ENCODE measurements around the gene ADGRL1.

The ADGRL1 gene

GRCh38 chr19:14122924-14123323 lies 83.0 kb downstream of the ADGRL1 start:
- no peaks in the 10 kb centered on the region for H3K9me3 ChIP-seq (ENCODE audit: control insufficient read depth in 5 of 5, low read length in 5 of 5)

GRCh38 chr19:14120497-14120780 lies 85.5 kb downstream of the ADGRL1 start:
- H3K36me3 ChIP-seq (ENCODE audit: control insufficient read depth in 5 of 5, insufficient read depth in 5 of 5, low read length in 5 of 5) = no peaks in the 10 kb centered on the region
- H3K9me3 ChIP-seq (ENCODE audit: control insufficient read depth in 5 of 5, low read length in 5 of 5) = no peaks in the 10 kb centered on the region
- H3K9ac ChIP-seq (ENCODE audit: low read length in 5 of 5) = peak overlapping the region in 2 of 5 donors; percentile 37 to 91
- peak overlapping the region; percentile 99 for H3K27ac ChIP-seq (ENCODE audit: low read depth, low read length)
- no peak overlapping the region for H3K4me3 ChIP-seq (ENCODE audit: low read depth in 1 of 5, low read length in 5 of 5)
- no peaks in the 10 kb centered on the region for H3K27me3 ChIP-seq (ENCODE audit: control insufficient read depth in 5 of 5, insufficient read depth in 4 of 5, low read length in 5 of 5)
- H3K4me1 ChIP-seq (ENCODE audit: control insufficient read depth in 5 of 5, insufficient read depth in 5 of 5, low read length in 5 of 5) = peaks cover 18 to 47% (median 41%) of the 10 kb centered on the region in 5 donors

More at GRCh38 chr19:14122924-14123323, 83.0 kb downstream of the ADGRL1 start:
- no peak overlapping the region for H3K4me3 ChIP-seq (ENCODE audit: low read depth in 1 of 5, low read length in 5 of 5)
- H3K36me3 ChIP-seq (ENCODE audit: control insufficient read depth in 5 of 5, insufficient read depth in 5 of 5, low read length in 5 of 5) = no peaks in the 10 kb centered on the region
- H3K4me1 ChIP-seq (ENCODE audit: control insufficient read depth in 5 of 5, insufficient read depth in 5 of 5, low read length in 5 of 5) = peaks cover 15 to 43% (median 38%) of the 10 kb centered on the region in 5 donors
- no peak overlapping the region for H3K9ac ChIP-seq (ENCODE audit: low read length in 5 of 5)
- H3K27me3 ChIP-seq (ENCODE audit: control insufficient read depth in 5 of 5, insufficient read depth in 4 of 5, low read length in 5 of 5) = no peaks in the 10 kb centered on the region
- H3K27ac ChIP-seq (ENCODE audit: low read depth, low read length) = no peak overlapping the region

- H3K27ac ChIP-seq (ENCODE audit: low read depth, low read length) = peak overlapping the region; percentile 99
- no peaks in the 10 kb centered on the region for H3K36me3 ChIP-seq (ENCODE audit: control insufficient read depth in 5 of 5, insufficient read depth in 5 of 5, low read length in 5 of 5)
- H3K9me3 ChIP-seq (ENCODE audit: control insufficient read depth in 5 of 5, low read length in 5 of 5) = no peaks in the 10 kb centered on the region
- H3K9ac ChIP-seq (ENCODE audit: low read length in 5 of 5) = peak overlapping the region; percentile 56 to 98 (median 87)
- H3K27me3 ChIP-seq (ENCODE audit: control insufficient read depth in 5 of 5, insufficient read depth in 4 of 5, low read length in 5 of 5) = no peaks in the 10 kb centered on the region
- peaks cover 18 to 52% (median 47%) of the 10 kb centered on the region in 5 donors for H3K4me1 ChIP-seq (ENCODE audit: control insufficient read depth in 5 of 5, insufficient read depth in 5 of 5, low read length in 5 of 5)
- H3K4me3 ChIP-seq (ENCODE audit: low read depth in 1 of 5, low read length in 5 of 5) = peak overlapping the region in 1 of 5 donors; percentile 69
Measured at GRCh38 chr19:14119644-14120496, 86.1 kb downstream of the ADGRL1 start.

- Histone ChIP-seq H3K4me1 (ENCODE audit: control insufficient read depth in 5 of 5, insufficient read depth in 5 of 5, low read length in 5 of 5) (peaks cover 20 to 60% (median 54%) of the 10 kb centered on the region in 5 donors), H3K27ac (ENCODE audit: low read depth, low read length) (peak overlapping the region; percentile 99), H3K9ac (ENCODE audit: low read length in 5 of 5) (peak overlapping the region; percentile 74 to 98 (median 87)), H3K27me3 (ENCODE audit: control insufficient read depth in 5 of 5, insufficient read depth in 4 of 5, low read length in 5 of 5) (no peaks in the 10 kb centered on the region), H3K36me3 (ENCODE audit: control insufficient read depth in 5 of 5, insufficient read depth in 5 of 5, low read length in 5 of 5) (no peaks in the 10 kb centered on the region), H3K4me3 (ENCODE audit: low read depth in 1 of 5, low read length in 5 of 5) (peak overlapping the region; percentile 40 to 83 (median 69)), H3K9me3 (ENCODE audit: control insufficient read depth in 5 of 5, low read length in 5 of 5) (no peaks in the 10 kb centered on the region)
Measured at GRCh38 chr19:14119146-14119545, 86.8 kb downstream of the ADGRL1 start.

- H3K27ac ChIP-seq (ENCODE audit: low read depth, low read length) = peak overlapping the region; percentile 99
- H3K36me3 ChIP-seq (ENCODE audit: control insufficient read depth in 5 of 5, insufficient read depth in 5 of 5, low read length in 5 of 5) = no peaks in the 10 kb centered on the region
- H3K4me1 ChIP-seq (ENCODE audit: control insufficient read depth in 5 of 5, insufficient read depth in 5 of 5, low read length in 5 of 5) = peaks cover 24 to 67% (median 61%) of the 10 kb centered on the region in 5 donors
- H3K4me3 ChIP-seq (ENCODE audit: low read depth in 1 of 5, low read length in 5 of 5) = peak overlapping the region; percentile 61 to 83 (median 69)
- H3K27me3 ChIP-seq (ENCODE audit: control insufficient read depth in 5 of 5, insufficient read depth in 4 of 5, low read length in 5 of 5) = no peaks in the 10 kb centered on the region
- H3K9ac ChIP-seq (ENCODE audit: low read length in 5 of 5) = peak overlapping the region; percentile 74 to 98 (median 87)
- no peaks in the 10 kb centered on the region for H3K9me3 ChIP-seq (ENCODE audit: control insufficient read depth in 5 of 5, low read length in 5 of 5)
Measured at GRCh38 chr19:14118165-14119051, 87.6 kb downstream of the ADGRL1 start.

- peak within 1 kb of the TSS; percentile 77 to 98 (median 92) for H3K9ac ChIP-seq (ENCODE audit: low read length in 5 of 5)
- H3K27ac ChIP-seq (ENCODE audit: low read depth, low read length) = peak within 1 kb of the TSS; percentile 99
- no peaks in the 10 kb centered on the region for H3K9me3 ChIP-seq (ENCODE audit: control insufficient read depth in 5 of 5, low read length in 5 of 5)
- H3K36me3 ChIP-seq (ENCODE audit: control insufficient read depth in 5 of 5, insufficient read depth in 5 of 5, low read length in 5 of 5) = no peaks in the 10 kb centered on the region
- H3K27me3 ChIP-seq (ENCODE audit: control insufficient read depth in 5 of 5, insufficient read depth in 4 of 5, low read length in 5 of 5) = no peaks in the 10 kb centered on the region
- H3K4me3 ChIP-seq (ENCODE audit: low read depth in 1 of 5, low read length in 5 of 5) = peak within 1 kb of the TSS; percentile 80 to 95 (median 84)
- peaks cover 31 to 74% (median 68%) of the 10 kb centered on the region in 5 donors for H3K4me1 ChIP-seq (ENCODE audit: control insufficient read depth in 5 of 5, insufficient read depth in 5 of 5, low read length in 5 of 5)
Measured at GRCh38 chr19:14117668-14118164, 88.3 kb downstream of the ADGRL1 start, which contains the start of gene PRKACA. Gene PRKACA (minus strand): TSS chr19:14117762. CDS start chr19:14117547, 215 bp downstream.

- Histone ChIP-seq H3K27ac (ENCODE audit: low read depth, low read length) (peak overlapping the region; percentile 76), H3K9me3 (ENCODE audit: control insufficient read depth in 5 of 5, low read length in 5 of 5) (no peaks in the 10 kb centered on the region), H3K4me1 (ENCODE audit: control insufficient read depth in 5 of 5, insufficient read depth in 5 of 5, low read length in 5 of 5) (peaks cover 36 to 81% (median 75%) of the 10 kb centered on the region in 5 donors)
Measured at GRCh38 chr19:14116918-14117578, 88.9 kb downstream of the ADGRL1 start.

GRCh38 chr19:14116525-14116917 lies 89.4 kb downstream of the ADGRL1 start:
- Histone ChIP-seq H3K4me3 (ENCODE audit: low read depth in 1 of 5, low read length in 5 of 5) (peak overlapping the region; percentile 80 to 95 (median 84)), H3K9me3 (ENCODE audit: control insufficient read depth in 5 of 5, low read length in 5 of 5) (no peaks in the 10 kb centered on the region), H3K4me1 (ENCODE audit: control insufficient read depth in 5 of 5, insufficient read depth in 5 of 5, low read length in 5 of 5) (peaks cover 36 to 84% (median 80%) of the 10 kb centered on the region in 5 donors)

More at GRCh38 chr19:14116918-14117578, 88.9 kb downstream of the ADGRL1 start:
- Histone ChIP-seq H3K9ac (ENCODE audit: low read length in 5 of 5) (peak overlapping the region; percentile 77 to 94 (median 88)), H3K36me3 (ENCODE audit: control insufficient read depth in 5 of 5, insufficient read depth in 5 of 5, low read length in 5 of 5) (no peaks in the 10 kb centered on the region), H3K27me3 (ENCODE audit: control insufficient read depth in 5 of 5, insufficient read depth in 4 of 5, low read length in 5 of 5) (no peaks in the 10 kb centered on the region), H3K4me3 (ENCODE audit: low read depth in 1 of 5, low read length in 5 of 5) (peak overlapping the region; percentile 80 to 95 (median 84))

GRCh38 chr19:14115756-14116155 lies 90.2 kb downstream of the ADGRL1 start:
- H3K9ac ChIP-seq (ENCODE audit: low read length in 5 of 5) = peak overlapping the region; percentile 16 to 94 (median 77)
- H3K4me1 ChIP-seq (ENCODE audit: control insufficient read depth in 5 of 5, insufficient read depth in 5 of 5, low read length in 5 of 5) = peaks cover 34 to 89% (median 87%) of the 10 kb centered on the region in 5 donors
- peak overlapping the region in 3 of 5 donors; percentile 80 to 95 (median 87) for H3K4me3 ChIP-seq (ENCODE audit: low read depth in 1 of 5, low read length in 5 of 5)
- no peaks in the 10 kb centered on the region for H3K27me3 ChIP-seq (ENCODE audit: control insufficient read depth in 5 of 5, insufficient read depth in 4 of 5, low read length in 5 of 5)
- H3K9me3 ChIP-seq (ENCODE audit: control insufficient read depth in 5 of 5, low read length in 5 of 5) = no peaks in the 10 kb centered on the region
- H3K27ac ChIP-seq (ENCODE audit: low read depth, low read length) = peak overlapping the region; percentile 76
- no peaks in the 10 kb centered on the region for H3K36me3 ChIP-seq (ENCODE audit: control insufficient read depth in 5 of 5, insufficient read depth in 5 of 5, low read length in 5 of 5)

More at GRCh38 chr19:14116525-14116917, 89.4 kb downstream of the ADGRL1 start:
- H3K27ac ChIP-seq (ENCODE audit: low read depth, low read length) = peak overlapping the region; percentile 76
- no peaks in the 10 kb centered on the region for H3K27me3 ChIP-seq (ENCODE audit: control insufficient read depth in 5 of 5, insufficient read depth in 4 of 5, low read length in 5 of 5)
- peak overlapping the region; percentile 77 to 94 (median 88) for H3K9ac ChIP-seq (ENCODE audit: low read length in 5 of 5)
- H3K36me3 ChIP-seq (ENCODE audit: control insufficient read depth in 5 of 5, insufficient read depth in 5 of 5, low read length in 5 of 5) = no peaks in the 10 kb centered on the region

Data from subcutaneous abdominal adipose tissue (tissue), 5 donors.